H1 (cell line): ENCODE data around the gene ZNF804B. TPM values are rescaled to one million over a fixed set of nuclear protein-coding genes. Genes with fewer than 3 reads are reported as not detected.

ENCODE experiments used
- CHD1 ChIP-seq: IDR thresholded peaks from 2 replicates; pipeline ENCODE4 v1.6.1; 2012; ENCODE audit warnings: low read depth, low read length, improper control_type of control experiment
- GTF2F1 ChIP-seq: IDR thresholded peaks from 2 replicates; pipeline ENCODE4 v1.6.1; 2012; ENCODE audit warnings: low read depth, low read length, improper control_type of control experiment, borderline replicate concordance
- HDAC2 ChIP-seq, 2 experiments: fragments of 300-600 bp in 1 of 2; sonication (generic) in 1 of 2; IDR thresholded peaks; 2 replicates each; pipeline ENCODE4 v1.6.1; 2011 to 2012; ENCODE audit warnings: low read depth in 2 of 2, low read length in 2 of 2, mild to moderate bottlenecking in 2 of 2, moderate library complexity in 2 of 2, borderline replicate concordance in 1 of 2, inconsistent platforms in 1 of 2
- KDM5A ChIP-seq: fragments of 200-600 bp; IDR thresholded peaks from 2 replicates; pipeline ENCODE4 v1.7.1; 2012; ENCODE audit warnings: mild to moderate bottlenecking, low read length, inconsistent platforms, mixed read lengths
- MAFK ChIP-seq: IDR thresholded peaks from 2 replicates; pipeline ENCODE4 v1.6.1; 2012; ENCODE audit warnings: low read depth, mild to moderate bottlenecking, improper control_type of control experiment, low read length
- SIN3A ChIP-seq, 2 experiments: IDR thresholded peaks in 1 of 2; conservative IDR thresholded peaks in 1 of 2; 2 replicates each; pipeline ENCODE4 v1.6.1; 2011 to 2012; ENCODE audit warnings: low read length in 2 of 2, improper control_type of control experiment in 1 of 2, low read depth in 1 of 2, mild to moderate bottlenecking in 1 of 2
- SP1 ChIP-seq: IDR thresholded peaks from 2 replicates; pipeline ENCODE4 v1.6.1; 2011; ENCODE audit warnings: low read depth, low read length
- TCF12 ChIP-seq: IDR thresholded peaks from 2 replicates; pipeline ENCODE4 v1.6.1; 2011; ENCODE audit warnings: low read depth, mild to moderate bottlenecking, low read length
- polyA plus RNA-seq, 7 experiments: library from polyadenylated mRNA; depleted of rRNA in 3 of 7; stranded (reverse) in 5 of 7; unstranded in 2 of 7; fragments of >200 nt in 5 of 7; fragments of 200-250 nt in 2 of 7; gene quantifications; 1 replicate in 5 of 7; 2 replicates in 1 of 7; 4 replicates in 1 of 7; pipeline versions ENCODE4 v1.2.1 to v1.2.3, GENCODE V29; 2011 to 2013; ENCODE audit warnings: missing spikeins in 2 of 7, mixed read lengths in 2 of 7
- total RNA-seq: library from RNA; stranded (reverse); fragmentation: NEBNext Ultra II Directional; extraction: Animal tissue kit (Norgen Biotek cat#: 25700); gene quantifications from 2 replicates; pipeline ENCODE4 v1.2.1, GENCODE V29; 2021

The ZNF804B gene
- total and polyA plus RNA-seq, 2 of the 8 experiments (the other 6 are each of a cell fraction or from before 2014, with no cell fraction given), result not detected

DNA sequence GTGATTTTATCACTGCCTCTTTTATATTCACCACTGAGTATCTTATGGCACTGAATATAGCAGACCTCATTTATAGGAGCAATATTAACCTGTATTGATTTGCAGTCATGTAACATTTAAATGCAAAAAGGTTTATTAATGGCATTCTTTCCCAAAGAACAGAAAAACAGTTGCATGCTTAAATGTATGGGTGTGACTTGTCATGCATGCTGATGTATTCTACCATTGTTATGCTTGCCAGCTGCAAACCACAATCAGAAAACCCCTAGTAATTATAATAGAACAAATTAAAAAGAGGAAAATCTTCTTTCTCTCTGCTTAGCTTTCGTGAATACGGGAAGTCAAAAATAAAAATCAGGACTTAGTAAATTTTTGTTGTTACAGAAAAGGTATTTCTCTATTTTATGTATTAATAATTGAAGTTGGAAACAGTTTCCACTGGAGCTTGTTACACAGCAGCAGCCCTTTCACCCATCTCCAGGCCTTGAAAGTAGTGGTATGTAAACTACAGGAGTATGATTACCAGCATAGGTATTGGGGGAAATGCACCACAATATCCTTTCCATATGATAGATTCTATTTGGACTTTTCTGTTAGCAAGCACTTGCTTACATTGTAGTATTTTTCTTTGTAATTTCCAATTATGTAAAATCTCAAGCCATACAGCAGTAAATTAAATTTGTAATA is 183.5 kb downstream of the ZNF804B start (continued):
- TF ChIP-seq GTF2F1 (no peak), SP1 (no peak), SIN3A (conservative IDR thresholded peaks at IDR 0.05 in 1 of 2, IDR thresholded peaks at IDR 0.05 in 1 of 2; ENCODE audit: low read depth in 1 of 2, low read length in 2 of 2) (no peak), MAFK (no peak), TCF12 (no peak), HDAC2 (IDR thresholded peaks at IDR 0.05; ENCODE audit: borderline replicate concordance in 1 of 2, low read depth in 2 of 2, low read length in 2 of 2) (no peak), CHD1 (no peak), KDM5A (no peak)
